ENCODE data around the gene ADISSP. TPM values are rescaled to one million over a fixed set of nuclear protein-coding genes. Genes with fewer than 3 reads are reported as not detected.

ADISSP gene
- total RNA-seq, 4 donors from 2014 or later = 3.0 to 19.9 (median 16.3) TPM

DNA sequence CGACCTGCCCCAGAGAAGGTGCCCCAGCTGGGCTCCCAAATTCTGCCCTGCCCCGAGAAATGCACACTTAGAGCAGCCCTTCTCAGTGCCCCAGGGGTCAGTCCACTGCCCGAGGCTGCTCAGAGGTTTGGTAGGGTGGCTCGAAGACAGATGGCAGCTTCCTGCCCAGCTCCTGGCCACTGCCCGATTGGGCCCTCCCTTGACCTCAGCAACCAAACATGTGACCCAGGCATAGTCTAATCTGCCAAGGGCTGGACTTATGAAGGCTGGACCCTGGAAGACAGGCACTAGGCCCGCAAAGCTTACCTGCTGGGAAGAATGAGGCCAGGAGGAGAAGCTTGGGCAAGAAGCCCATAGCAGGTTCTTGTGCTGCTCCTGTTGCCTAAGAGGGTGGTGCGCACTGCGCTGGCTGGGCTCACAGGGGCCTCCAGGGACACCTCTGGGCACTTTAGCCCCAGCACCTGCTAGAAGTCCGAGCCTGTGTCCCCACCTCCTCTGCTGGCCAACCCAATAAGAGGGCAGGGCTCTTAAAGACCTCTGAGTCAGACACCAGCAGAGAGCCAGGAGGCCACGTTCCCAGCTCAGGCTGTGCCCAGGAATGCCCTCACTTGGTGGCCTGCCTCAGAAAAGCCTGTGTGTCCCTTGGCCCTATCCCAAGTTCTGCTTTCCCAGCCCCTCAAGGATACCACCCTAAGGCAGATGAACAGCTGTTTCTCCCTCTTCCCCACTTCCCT, 60.6 kb downstream of the ADISSP start:
- in situ Hi-C loops (cut with MboI; ENCODE audit: low pct_ligation_motif_present in 1 of 4, low pct_unique_long_range_greater_than_20kb in 1 of 4, low sequenced_read_pairs in 3 of 4) = no loop called here
- peaks cover 0 to 3% (median 0%) of the 10 kb centered on the region in 4 donors for H3K4me1 ChIP-seq
- H3K27me3 ChIP-seq = no peaks in the 10 kb centered on the region
- DNase-seq = no peak
- H3K27ac ChIP-seq = no peak overlapping the region
- no peaks in the 10 kb centered on the region for H3K36me3 ChIP-seq
- intact Hi-C loops (cut with DNase I; ENCODE audit: low total_unique reads) = no loop called here
- TF ChIP-seq, protein P1, sequence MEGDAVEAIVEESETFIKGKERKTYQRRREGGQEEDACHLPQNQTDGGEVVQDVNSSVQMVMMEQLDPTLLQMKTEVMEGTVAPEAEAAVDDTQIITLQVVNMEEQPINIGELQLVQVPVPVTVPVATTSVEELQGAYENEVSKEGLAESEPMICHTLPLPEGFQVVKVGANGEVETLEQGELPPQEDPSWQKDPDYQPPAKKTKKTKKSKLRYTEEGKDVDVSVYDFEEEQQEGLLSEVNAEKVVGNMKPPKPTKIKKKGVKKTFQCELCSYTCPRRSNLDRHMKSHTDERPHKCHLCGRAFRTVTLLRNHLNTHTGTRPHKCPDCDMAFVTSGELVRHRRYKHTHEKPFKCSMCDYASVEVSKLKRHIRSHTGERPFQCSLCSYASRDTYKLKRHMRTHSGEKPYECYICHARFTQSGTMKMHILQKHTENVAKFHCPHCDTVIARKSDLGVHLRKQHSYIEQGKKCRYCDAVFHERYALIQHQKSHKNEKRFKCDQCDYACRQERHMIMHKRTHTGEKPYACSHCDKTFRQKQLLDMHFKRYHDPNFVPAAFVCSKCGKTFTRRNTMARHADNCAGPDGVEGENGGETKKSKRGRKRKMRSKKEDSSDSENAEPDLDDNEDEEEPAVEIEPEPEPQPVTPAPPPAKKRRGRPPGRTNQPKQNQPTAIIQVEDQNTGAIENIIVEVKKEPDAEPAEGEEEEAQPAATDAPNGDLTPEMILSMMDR (IDR thresholded peaks at IDR 0.05) = no peak
- TF ChIP-seq POLR2AphosphoS5 (IDR thresholded peaks at IDR 0.05) (no peak), EP300 (IDR thresholded peaks at IDR 0.05; ENCODE audit: low read depth) (no peak), POLR2A (IDR thresholded peaks at IDR 0.05) (no peak)
- no peaks in the 10 kb centered on the region for H3K9me3 ChIP-seq
- WGBS, 2 donors (ENCODE audit: low coverage in 1 of 2) = 81% methylated on average over 10 of the region's 10 CpGs; no CpG with 5 or more reads in 1 of the 2 donors
- H3K4me3 ChIP-seq = no peak overlapping the region

DNA sequence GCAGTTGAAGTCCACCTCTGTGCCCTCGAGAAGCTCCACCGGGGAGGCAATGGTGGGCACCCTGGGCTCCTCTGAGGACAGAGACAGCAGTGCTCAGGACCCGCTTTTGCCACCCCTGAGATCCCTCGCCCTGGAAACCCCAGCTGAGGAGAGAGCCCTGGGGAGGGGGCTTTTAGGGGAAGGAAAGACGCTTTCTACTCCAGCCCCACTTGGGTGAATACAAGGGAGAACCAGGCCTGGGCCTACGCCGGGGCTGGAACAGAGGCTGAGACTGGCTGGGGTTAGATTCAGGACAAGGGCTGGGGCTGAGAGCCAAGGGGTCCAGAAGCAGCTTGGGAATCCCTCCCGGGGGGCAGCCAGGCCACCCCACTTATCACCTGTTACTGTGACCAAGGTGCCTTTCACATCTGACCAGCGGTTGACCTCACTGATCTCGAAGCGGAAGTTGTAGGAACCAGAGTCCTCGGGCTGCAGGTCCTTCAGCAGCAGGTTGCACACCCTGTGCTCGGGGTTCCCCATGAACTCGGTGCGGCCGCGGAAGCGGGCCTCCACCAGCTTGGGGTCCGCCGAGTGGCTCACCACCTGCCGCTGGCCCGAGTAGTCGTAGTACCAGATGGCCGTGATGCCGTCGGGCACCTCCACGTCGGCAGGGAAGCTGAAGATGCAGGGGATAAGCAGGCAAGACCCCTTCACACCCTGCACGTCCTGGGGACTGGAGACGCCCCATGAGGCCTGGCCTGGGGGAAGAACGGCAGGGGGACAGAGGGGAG, 61.4 kb downstream of the ADISSP start:
- Histone ChIP-seq H3K4me1 (peaks cover 0 to 3% (median 0%) of the 10 kb centered on the region in 4 donors), H3K9me3 (no peaks in the 10 kb centered on the region), H3K4me3 (no peak overlapping the region), H3K27ac (no peak overlapping the region), H3K36me3 (no peaks in the 10 kb centered on the region), H3K27me3 (no peaks in the 10 kb centered on the region)
- in situ Hi-C loops (cut with MboI; ENCODE audit: low pct_ligation_motif_present in 1 of 4, low pct_unique_long_range_greater_than_20kb in 1 of 4, low sequenced_read_pairs in 3 of 4) = no loop called here
- no peak for DNase-seq
- intact Hi-C loops (cut with DNase I; ENCODE audit: low total_unique reads) = no loop called here
- TF ChIP-seq POLR2AphosphoS5 (IDR thresholded peaks at IDR 0.05) = no peak
- 90% methylated on average over 31 of the region's 31 CpGs; no CpG with 5 or more reads in 1 of the 2 donors for WGBS, 2 donors (ENCODE audit: low coverage in 1 of 2)

DNA sequence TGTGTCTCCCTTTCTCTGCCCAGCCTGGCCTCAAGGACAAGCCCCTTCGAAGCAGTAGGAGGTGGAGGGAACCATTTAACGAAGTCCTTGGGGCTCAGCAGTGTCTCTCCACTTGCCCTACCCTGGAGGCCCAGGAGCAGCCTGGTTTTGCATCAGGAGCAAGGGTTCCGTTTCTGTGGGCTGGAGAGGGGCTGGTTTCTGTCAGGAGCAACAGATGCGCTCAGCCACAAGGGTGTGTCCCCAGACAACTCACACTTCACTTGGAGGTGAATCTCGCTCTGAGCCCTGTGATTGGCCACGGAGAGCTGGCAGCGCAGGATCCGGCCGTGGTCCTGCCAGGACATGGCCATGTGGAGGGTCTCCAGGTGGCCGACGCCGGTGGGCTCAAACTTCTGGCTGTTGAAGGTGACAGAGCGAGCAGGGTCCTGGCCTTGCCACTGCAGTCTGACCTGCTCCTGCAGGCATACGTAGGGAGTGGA, 62.0 kb downstream of the ADISSP start:
- intact Hi-C loops (cut with DNase I; ENCODE audit: low total_unique reads) = no loop called here
- Histone ChIP-seq H3K27me3 (no peaks in the 10 kb centered on the region), H3K9me3 (no peaks in the 10 kb centered on the region), H3K27ac (no peak overlapping the region), H3K4me1 (no peaks in the 10 kb centered on the region), H3K36me3 (no peaks in the 10 kb centered on the region), H3K4me3 (no peak overlapping the region)
- no peak for DNase-seq
- TF ChIP-seq EP300 (IDR thresholded peaks at IDR 0.05; ENCODE audit: low read depth) (no peak), POLR2AphosphoS5 (IDR thresholded peaks at IDR 0.05) (no peak), POLR2A (IDR thresholded peaks at IDR 0.05) (no peak)
- TF ChIP-seq, protein P1 (IDR thresholded peaks at IDR 0.05) = no peak
- in situ Hi-C loops (cut with MboI; ENCODE audit: low pct_ligation_motif_present in 1 of 4, low pct_unique_long_range_greater_than_20kb in 1 of 4, low sequenced_read_pairs in 3 of 4) = no loop called here
- 79% methylated on average over 14 of the region's 14 CpGs; no CpG with 5 or more reads in 1 of the 2 donors for WGBS, 2 donors (ENCODE audit: low coverage in 1 of 2)

DNA sequence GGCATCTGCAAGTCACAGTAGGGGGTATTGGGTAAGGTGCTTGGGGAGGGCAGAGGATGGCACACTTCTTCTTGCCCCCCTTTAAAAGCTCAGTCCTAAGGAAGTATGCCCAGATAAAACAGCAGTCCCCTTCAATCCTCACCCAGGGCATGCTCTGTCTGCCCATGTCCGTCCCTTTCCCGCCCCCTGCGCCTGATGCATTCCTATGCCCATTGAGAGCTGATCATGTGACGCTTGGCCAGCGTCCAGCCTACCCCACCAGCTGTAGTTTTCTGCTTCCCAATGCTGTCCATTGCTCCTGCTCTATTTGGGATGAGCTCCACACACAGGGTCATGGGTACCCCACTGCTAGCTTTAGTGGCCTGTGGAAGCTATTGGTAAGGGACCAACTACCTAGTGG, 63.5 kb downstream of the ADISSP start:
- H3K4me1 ChIP-seq = no peaks in the 10 kb centered on the region
- intact Hi-C loops (cut with DNase I; ENCODE audit: low total_unique reads) = no loop called here
- H3K27me3 ChIP-seq = no peaks in the 10 kb centered on the region
- in situ Hi-C loops (cut with MboI; ENCODE audit: low pct_ligation_motif_present in 1 of 4, low pct_unique_long_range_greater_than_20kb in 1 of 4, low sequenced_read_pairs in 3 of 4) = no loop called here
- H3K4me3 ChIP-seq = no peak overlapping the region
- no peak for DNase-seq
- TF ChIP-seq EP300 (IDR thresholded peaks at IDR 0.05; ENCODE audit: low read depth) = no peak
- TF ChIP-seq, protein P1 (IDR thresholded peaks at IDR 0.05) = no peak
- no peak for TF ChIP-seq POLR2AphosphoS5 (IDR thresholded peaks at IDR 0.05)
- no peak for TF ChIP-seq POLR2A (IDR thresholded peaks at IDR 0.05)
- H3K36me3 ChIP-seq = no peaks in the 10 kb centered on the region
- 83% methylated on average over 5 of the region's 5 CpGs; no CpG with 5 or more reads in 1 of the 2 donors for WGBS, 2 donors (ENCODE audit: low coverage in 1 of 2)
- no peaks in the 10 kb centered on the region for H3K9me3 ChIP-seq
- H3K27ac ChIP-seq = no peak overlapping the region

Other genes with a start within 250 kb of the ADISSP start
- not detected for gene GFRA4, start 104.4 kb downstream of the ADISSP start, total RNA-seq
- 100 to 1,000 TPM in 1 of 4 donors, 10 to 100 TPM in 3; 15.0 to 150 (median 44.6) TPM for gene ADAM33, start 85.7 kb downstream of the ADISSP start, total RNA-seq
- gene SIGLEC1, start 55.2 kb downstream of the ADISSP start, total RNA-seq = 10 to 100 TPM in 1 of 4 donors, 1 to 10 TPM in 3; 2.2 to 17.6 (median 7.9) TPM
- 1 to 10 TPM in 3 of 4 donors, under 1 TPM in 1; 0.75 to 4.1 (median 2.7) TPM for gene HSPA12B, start 35.1 kb downstream of the ADISSP start, total RNA-seq
- gene SPEF1, start 13.7 kb upstream of the ADISSP start, total RNA-seq = under 1 TPM in 1 of 4 donors, not detected in 3; 0.14 TPM
- gene CENPB, start 19.0 kb upstream of the ADISSP start, total RNA-seq = 10 to 100 TPM; 66.6 to 83.1 (median 72.8) TPM
- 10 to 100 TPM; 14.1 to 89.4 (median 39.5) TPM for gene CDC25B, start 28.6 kb upstream of the ADISSP start, total RNA-seq
- 10 to 100 TPM in 3 of 4 donors, 1 to 10 TPM in 1; 9.1 to 38.5 (median 17.0) TPM for gene AP5S1, start 52.8 kb upstream of the ADISSP start, total RNA-seq
- gene MAVS, start 79.1 kb upstream of the ADISSP start, total RNA-seq = 100 to 1,000 TPM in 1 of 4 donors, 10 to 100 TPM in 3; 70.3 to 104 (median 81.8) TPM
- 10 to 100 TPM; 22.9 to 48.7 (median 38.2) TPM for gene PANK2, start 121.6 kb upstream of the ADISSP start, total RNA-seq
- 1 to 10 TPM; 3.4 to 4.9 (median 3.9) TPM for gene RNF24, start 247.8 kb upstream of the ADISSP start, total RNA-seq